SK-N-SH (cell line): Measurements from ENCODE around the gene KRT2. TPM values are rescaled to one million over a fixed set of nuclear protein-coding genes. Genes with fewer than 3 reads are reported as not detected.

Experiments used
- CTCF ChIA-PET: fragments of 300-600, 350-600 bp; formaldehyde crosslinking; extraction: SDS; loops from one replicate; lab custom pipeline; 2021; lab: Yijun Ruan, JAX
- POLR2A ChIA-PET: fragments of 350-600 bp; sonication (Branson Sonifier 250); formaldehyde crosslinking; extraction: SDS; loops from one replicate; lab custom pipeline; 2020; ENCODE audit warnings: antibody characterized with exemption, inconsistent platforms; lab: Yijun Ruan, JAX
- DNase-seq: peaks from one replicate; pipeline ENCODE4 v3.0.0; 2012
- H2AFZ ChIP-seq: fragments of 200-600 bp; sonication (generic); 2 replicates; pipeline ENCODE4 v1.8.1; 2016; ENCODE audit warnings: antibody characterized with exemption, mild to moderate bottlenecking, low read depth
- H3F3A ChIP-seq: fragments of 200-600 bp; sonication (generic); replicated peaks from 2 replicates; pipeline ENCODE3; 2016; ENCODE audit warnings: antibody characterized with exemption, mild to moderate bottlenecking; ENCODE audit not compliant: insufficient read depth
- H3K27ac ChIP-seq, 2 experiments: fragments of 200-500 bp in 1 of 2; fragments of 200-600 bp in 1 of 2; sonication (Bioruptor generic) in 1 of 2; sonication (generic), shearing (Covaris generic) in 1 of 2; 2 replicates each; pipeline versions ENCODE4 v1.5.1 to v1.6.1; 2014 to 2016; ENCODE audit warnings: low read depth in 2 of 2, inconsistent platforms in 1 of 2, low read length in 1 of 2, mild to moderate bottlenecking in 1 of 2, mixed read lengths in 1 of 2
- H3K27me3 ChIP-seq: fragments of 200-600 bp; sonication (generic), shearing (Covaris generic); 2 replicates; pipeline ENCODE4 v1.6.1; 2016; ENCODE audit warnings: mixed run types; ENCODE audit not compliant: insufficient read depth
- H3K36me3 ChIP-seq, 2 experiments: fragments of 200-500 bp in 1 of 2; fragments of 200-600 bp in 1 of 2; sonication (Bioruptor generic) in 1 of 2; sonication (generic) in 1 of 2; replicated peaks in 1 of 2; 2 replicates each; pipeline versions ENCODE3 to v1.5.1; 2014 to 2016; ENCODE audit warnings: low read length in 1 of 2, mild to moderate bottlenecking in 1 of 2; ENCODE audit not compliant: insufficient read depth in 2 of 2, control insufficient read depth in 1 of 2
- H3K4me1 ChIP-seq, 2 experiments: fragments of 200-500 bp in 1 of 2; fragments of 200-600 bp in 1 of 2; sonication (Bioruptor generic) in 1 of 2; sonication (generic), shearing (Covaris generic) in 1 of 2; 2 replicates each; pipeline versions ENCODE4 v1.5.1 to v1.6.1; 2014 to 2016; ENCODE audit warnings: low read depth in 1 of 2, low read length in 1 of 2, mixed run types in 1 of 2; ENCODE audit not compliant: insufficient read depth in 2 of 2, control insufficient read depth in 1 of 2
- H3K4me2 ChIP-seq: fragments of 200-600 bp; sonication (generic), shearing (Covaris generic); 2 replicates; pipeline ENCODE4 v1.6.1; 2017; ENCODE audit warnings: mixed run types
- H3K4me3 ChIP-seq, 2 experiments: fragments of 200-500 bp in 1 of 2; fragments of 200-600 bp in 1 of 2; sonication (Bioruptor generic) in 1 of 2; sonication (generic), shearing (Covaris generic) in 1 of 2; 2 replicates each; pipeline versions ENCODE4 v1.5.1 to v1.8.1; 2014 to 2016; ENCODE audit warnings: low read depth in 2 of 2, inconsistent platforms in 1 of 2, low read length in 1 of 2, mild to moderate bottlenecking in 1 of 2, mixed read lengths in 1 of 2, moderate library complexity in 1 of 2
- H3K79me2 ChIP-seq: fragments of 200-600 bp; sonication (generic); 2 replicates; pipeline ENCODE4 v1.8.1; 2017; ENCODE audit warnings: mild to moderate bottlenecking; ENCODE audit not compliant: insufficient read depth
- H3K9ac ChIP-seq: fragments of 200-600 bp; sonication (generic); 2 replicates; pipeline ENCODE4 v1.6.1; 2017; ENCODE audit warnings: mixed run types
- H3K9me2 ChIP-seq: fragments of 200-600 bp; sonication (generic); 2 replicates; pipeline ENCODE4 v1.6.1; 2017; ENCODE audit warnings: mixed run types
- H3K9me3 ChIP-seq: fragments of 200-600 bp; sonication (generic); 2 replicates; pipeline ENCODE4 v1.6.1; 2017; ENCODE audit warnings: mixed run types, mild to moderate bottlenecking, moderate library complexity
- H4K20me1 ChIP-seq: fragments of 200-600 bp; sonication (generic); 2 replicates; pipeline ENCODE4 v1.6.1; 2017; ENCODE audit warnings: mild to moderate bottlenecking, mixed run types; ENCODE audit not compliant: insufficient read depth
- CTCF ChIP-seq: fragments of 200-600 bp; sonication (generic); IDR thresholded peaks from 2 replicates; pipeline ENCODE4 v1.6.1; 2017; ENCODE audit warnings: antibody characterized with exemption, mild to moderate bottlenecking, moderate library complexity
- ELF1 ChIP-seq: IDR thresholded peaks from 2 replicates; pipeline ENCODE4 v1.4.0; 2012
- FOSL2 ChIP-seq: IDR thresholded peaks from 2 replicates; pipeline ENCODE4 v1.4.0; 2012; ENCODE audit warnings: low read depth, mild to moderate bottlenecking, moderate library complexity, borderline replicate concordance
- FOXJ3 ChIP-seq: sonication (generic); formaldehyde crosslinking; IDR thresholded peaks from 2 replicates; pipeline ENCODE4 v1.5.1; 2020; ENCODE audit warnings: mild to moderate bottlenecking, missing genetic modification reagents
- FOXM1 ChIP-seq: IDR thresholded peaks from 2 replicates; pipeline ENCODE4 v1.4.0; 2012; ENCODE audit warnings: low read depth, mild to moderate bottlenecking
- NFIC ChIP-seq: IDR thresholded peaks from 2 replicates; pipeline ENCODE4 v1.4.0; 2012; ENCODE audit warnings: borderline replicate concordance
- PBX3 ChIP-seq: IDR thresholded peaks from 2 replicates; pipeline ENCODE4; 2012
- RCOR1 ChIP-seq: fragments of 150-350 bp; IDR thresholded peaks from 2 replicates; pipeline ENCODE4 v1.6.1; 2017; ENCODE audit warnings: antibody characterized with exemption, low read length
- REST ChIP-seq: IDR thresholded peaks from 2 replicates; pipeline ENCODE4 v1.6.1; 2012; ENCODE audit warnings: mild to moderate bottlenecking, low read depth, low read length, moderate library complexity
- RFX5 ChIP-seq: IDR thresholded peaks from 2 replicates; pipeline ENCODE4 v1.6.1; 2012; ENCODE audit warnings: mild to moderate bottlenecking, improper control_type of control experiment, low read length
- RXRA ChIP-seq: IDR thresholded peaks from 2 replicates; pipeline ENCODE4 v1.4.0; 2012; ENCODE audit warnings: low read depth, mild to moderate bottlenecking, borderline replicate concordance
- SIN3A ChIP-seq: IDR thresholded peaks from 2 replicates; pipeline ENCODE4 v1.6.1; 2012; ENCODE audit warnings: low read depth, mild to moderate bottlenecking, low read length, moderate library complexity, borderline replicate concordance
- TAF1 ChIP-seq: IDR thresholded peaks from 2 replicates; pipeline ENCODE4 v1.6.1; 2012; ENCODE audit warnings: low read depth, mild to moderate bottlenecking, low read length, moderate library complexity, borderline replicate concordance
- TEAD4 ChIP-seq: IDR thresholded peaks from 2 replicates; pipeline ENCODE4 v1.4.0; 2012; ENCODE audit warnings: mild to moderate bottlenecking, borderline replicate concordance; ENCODE audit not compliant: insufficient read depth
- USF1 ChIP-seq: IDR thresholded peaks from 2 replicates; pipeline ENCODE4 v1.4.0; 2012; ENCODE audit warnings: low read depth, borderline replicate concordance
- USF2 ChIP-seq: fragments of 150-350 bp; IDR thresholded peaks from 2 replicates; pipeline ENCODE4 v1.6.1; 2017; ENCODE audit warnings: antibody characterized with exemption, low read length, low read depth, borderline replicate concordance
- ZBTB33 ChIP-seq: IDR thresholded peaks from 2 replicates; pipeline ENCODE4 v1.4.0; 2012; ENCODE audit warnings: low read depth, borderline replicate concordance
- WGBS: methylation state at CpG from one replicate; pipeline ENCODE4 v1.1.6; 2017; ENCODE audit warnings: low lambda C conversion rate; 5-methylcytosine and 5-hydroxymethylcytosine counted together
- polyA plus RNA-seq, 3 experiments: library from polyadenylated mRNA; depleted of rRNA; stranded (reverse); fragments of >200 nt; gene quantifications; 2 replicates each; pipeline ENCODE4 v1.2.3, GENCODE V29; 2012

KRT2 gene
- polyA plus RNA-seq, 1 of the 3 experiments (the other 2 are of a cell fraction): not detected

DNA sequence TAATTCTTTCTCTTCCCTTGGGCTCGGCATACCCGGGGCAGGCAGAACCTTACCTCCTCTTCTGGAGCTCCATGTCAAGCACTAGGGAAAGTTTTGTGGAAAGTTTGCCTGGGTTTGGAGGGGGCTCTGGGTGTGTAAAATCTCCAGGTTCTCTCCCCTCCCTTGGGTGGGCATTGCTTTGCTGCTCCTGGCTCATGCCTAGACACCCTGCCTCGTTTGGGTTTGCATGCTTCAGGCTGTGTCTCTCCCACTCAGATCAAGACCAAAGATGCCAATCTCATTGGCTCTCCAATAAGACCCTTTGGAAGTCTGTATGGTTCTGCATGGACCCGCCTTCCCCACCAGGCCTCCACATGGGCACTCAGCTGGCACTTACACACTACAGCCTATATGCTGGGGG is 6.2 kb upstream of the KRT2 start:
- H3K9me2 ChIP-seq: no peaks in the 10 kb centered on the region
- no peaks in the 10 kb centered on the region for H3K4me1 ChIP-seq
- H4K20me1 ChIP-seq: no peaks in the 10 kb centered on the region
- TF ChIP-seq USF1: no peak
- no peak for TF ChIP-seq NFIC
- TF ChIP-seq FOXJ3: no peak
- TF ChIP-seq RXRA: no peak
- no peak for TF ChIP-seq TAF1
- no peak for TF ChIP-seq RFX5
- no peak for TF ChIP-seq CTCF
- TF ChIP-seq ELF1: no peak
- TF ChIP-seq FOSL2: no peak
- TF ChIP-seq PBX3: no peak
- no peak for TF ChIP-seq TEAD4
- TF ChIP-seq RCOR1: no peak
- TF ChIP-seq USF2: no peak
- TF ChIP-seq ZBTB33: no peak
- no peak for TF ChIP-seq FOXM1
- no peak for TF ChIP-seq SIN3A
- no peak for TF ChIP-seq REST
- TF ChIP-seq, all 33 proteins: peak for 0
- ChIA-PET POLR2A (no interaction called here), CTCF (interaction anchor here (1.2 kb wide), 1 partner anchor 633 kb away, joined by 3 read pairs; no protein-coding TSS in a partner anchor)
- H3K9me3 ChIP-seq: no peaks in the 10 kb centered on the region
- no peak overlapping the region for H3K9ac ChIP-seq
- H3K27ac ChIP-seq: no peak overlapping the region
- no peaks in the 10 kb centered on the region for H3F3A ChIP-seq
- H3K27me3 ChIP-seq: peaks cover 31% of the 10 kb centered on the region
- H3K79me2 ChIP-seq: no peaks in the 10 kb centered on the region
- no peak overlapping the region for H2AFZ ChIP-seq
- WGBS: 29% methylated on average over 4 of the region's 4 CpGs
- no peak overlapping the region for H3K4me2 ChIP-seq
- no peaks in the 10 kb centered on the region for H3K36me3 ChIP-seq
- no peak for DNase-seq
- no peak overlapping the region for H3K4me3 ChIP-seq
